ENCODE data around the gene TSPAN11.
"Not testable (repeated sequence)": the region's sequence is repeated elsewhere in the genome, so short reads cannot be mapped to it uniquely, and the experiment has no call there.

The TSPAN11 gene

DNA sequence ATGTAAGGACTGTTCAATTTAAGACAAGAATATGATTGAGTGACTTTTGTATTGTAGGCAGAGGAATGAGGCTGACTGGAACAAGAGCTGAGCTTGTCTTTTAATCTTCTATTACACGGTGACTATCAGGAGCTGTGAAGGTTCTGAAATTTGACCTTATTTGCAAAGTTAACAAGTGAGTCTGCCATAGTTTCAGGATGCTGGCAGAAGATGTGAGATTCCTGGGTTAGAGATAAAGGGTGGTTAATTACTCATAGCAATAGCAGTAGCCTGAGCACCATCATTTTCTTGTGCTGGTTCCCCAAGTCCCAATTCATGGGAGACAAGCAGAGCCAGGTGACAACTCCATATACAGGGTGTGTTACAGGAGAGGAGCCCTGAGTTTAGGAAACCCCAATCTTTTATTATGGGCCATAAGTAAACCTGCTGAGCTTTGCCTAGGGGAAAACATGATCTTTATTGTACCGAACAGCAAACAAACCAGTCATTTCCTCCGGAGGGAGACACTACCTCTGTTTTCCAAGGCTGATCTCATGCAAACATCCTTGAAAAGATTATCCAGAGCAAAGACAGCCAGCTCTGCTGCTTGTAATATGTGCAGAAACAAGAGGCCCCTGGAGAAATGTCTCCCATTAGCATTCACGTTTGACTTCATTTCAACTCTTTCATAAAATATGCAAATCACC is 95.4 kb downstream of the TSPAN11 start:
- no peak for DNase-seq (ENCODE audit: low read depth in 2 of 2)
- H3K4me3 ChIP-seq (replicated peaks in 1 of 2; ENCODE audit: low read depth in 2 of 2, low read length in 2 of 2), result no peak overlapping the region
- TF ChIP-seq, protein P1, sequence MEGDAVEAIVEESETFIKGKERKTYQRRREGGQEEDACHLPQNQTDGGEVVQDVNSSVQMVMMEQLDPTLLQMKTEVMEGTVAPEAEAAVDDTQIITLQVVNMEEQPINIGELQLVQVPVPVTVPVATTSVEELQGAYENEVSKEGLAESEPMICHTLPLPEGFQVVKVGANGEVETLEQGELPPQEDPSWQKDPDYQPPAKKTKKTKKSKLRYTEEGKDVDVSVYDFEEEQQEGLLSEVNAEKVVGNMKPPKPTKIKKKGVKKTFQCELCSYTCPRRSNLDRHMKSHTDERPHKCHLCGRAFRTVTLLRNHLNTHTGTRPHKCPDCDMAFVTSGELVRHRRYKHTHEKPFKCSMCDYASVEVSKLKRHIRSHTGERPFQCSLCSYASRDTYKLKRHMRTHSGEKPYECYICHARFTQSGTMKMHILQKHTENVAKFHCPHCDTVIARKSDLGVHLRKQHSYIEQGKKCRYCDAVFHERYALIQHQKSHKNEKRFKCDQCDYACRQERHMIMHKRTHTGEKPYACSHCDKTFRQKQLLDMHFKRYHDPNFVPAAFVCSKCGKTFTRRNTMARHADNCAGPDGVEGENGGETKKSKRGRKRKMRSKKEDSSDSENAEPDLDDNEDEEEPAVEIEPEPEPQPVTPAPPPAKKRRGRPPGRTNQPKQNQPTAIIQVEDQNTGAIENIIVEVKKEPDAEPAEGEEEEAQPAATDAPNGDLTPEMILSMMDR (IDR thresholded peaks at IDR 0.05; ENCODE audit: low read depth, low read length), result no peak

DNA sequence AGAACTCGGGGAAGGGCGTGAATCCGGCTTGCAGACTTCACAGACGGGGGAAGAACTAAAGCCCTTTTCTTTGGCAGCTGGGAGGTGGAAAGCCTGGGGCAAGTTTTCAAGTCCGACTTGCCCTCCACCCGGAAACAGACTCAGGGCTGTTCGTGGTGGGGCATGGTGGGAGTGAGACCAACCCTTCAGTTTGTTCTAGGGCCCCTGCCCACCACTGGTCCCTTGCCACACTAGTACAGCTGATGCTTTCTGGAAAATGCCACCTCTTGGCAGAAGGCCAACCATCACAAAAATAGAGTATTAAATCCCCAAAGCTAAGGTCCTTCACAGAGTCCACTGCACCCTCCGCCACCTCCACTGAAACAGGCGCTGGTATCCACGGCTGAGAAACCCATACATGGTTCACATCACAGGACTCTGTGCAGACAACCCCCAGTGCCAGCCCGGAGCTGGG is 96.8 kb downstream of the TSPAN11 start:
- TF ChIP-seq, protein P1 (IDR thresholded peaks at IDR 0.05; ENCODE audit: low read depth, low read length), result no peak
- DNase-seq (ENCODE audit: low read depth in 2 of 2), result no peak
- H3K4me3 ChIP-seq (replicated peaks in 1 of 2; ENCODE audit: low read depth in 2 of 2, low read length in 2 of 2), result no peak overlapping the region

DNA sequence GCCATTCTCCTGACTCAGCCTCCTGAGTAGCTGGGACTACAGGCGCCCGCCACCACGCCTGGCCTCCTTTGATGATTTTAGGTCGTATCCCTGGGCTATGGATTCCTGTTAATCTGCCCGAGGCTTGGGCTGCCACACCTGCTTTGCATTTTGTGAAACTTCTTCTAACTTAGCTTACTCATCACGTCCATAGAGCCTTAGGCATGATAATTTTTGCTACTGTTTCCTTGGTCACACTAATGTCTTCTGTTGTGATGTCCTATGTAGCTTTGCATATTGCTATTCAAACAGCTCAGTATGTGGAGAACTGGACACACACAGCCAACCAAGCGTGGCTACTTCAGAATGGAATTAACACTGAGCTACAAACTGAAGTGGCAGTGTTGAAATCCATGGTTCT is 99.7 kb downstream of the TSPAN11 start:
- no peak for DNase-seq (ENCODE audit: low read depth in 2 of 2)
- H3K4me3 ChIP-seq (replicated peaks in 1 of 2; ENCODE audit: low read depth in 2 of 2, low read length in 2 of 2), result no peak overlapping the region
- TF ChIP-seq, protein P1 (IDR thresholded peaks at IDR 0.05; ENCODE audit: low read depth, low read length), result no peak

DNA sequence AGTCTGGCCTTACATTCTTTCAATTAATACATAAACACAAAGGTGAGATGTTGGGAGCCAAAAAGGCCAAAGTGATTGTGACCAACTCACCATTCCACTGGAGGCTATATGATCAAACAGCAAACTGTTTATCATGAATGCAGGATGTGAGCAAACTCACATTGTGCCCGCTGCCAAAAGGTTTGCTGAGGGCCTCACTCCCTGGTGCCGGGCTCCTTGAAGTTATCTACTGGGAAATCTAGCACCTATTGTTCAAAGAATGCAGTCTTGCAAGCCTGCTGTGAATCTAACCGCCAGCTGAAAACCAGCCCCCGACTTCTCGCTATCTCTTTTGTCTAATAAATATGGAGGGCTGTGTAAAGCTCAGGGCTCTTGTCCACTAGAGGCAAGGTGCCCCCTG is 100.5 kb downstream of the TSPAN11 start:
- not testable (repeated sequence) for DNase-seq (ENCODE audit: low read depth in 2 of 2); H3K4me3 ChIP-seq (replicated peaks in 1 of 2; ENCODE audit: low read depth in 2 of 2, low read length in 2 of 2)

DNA sequence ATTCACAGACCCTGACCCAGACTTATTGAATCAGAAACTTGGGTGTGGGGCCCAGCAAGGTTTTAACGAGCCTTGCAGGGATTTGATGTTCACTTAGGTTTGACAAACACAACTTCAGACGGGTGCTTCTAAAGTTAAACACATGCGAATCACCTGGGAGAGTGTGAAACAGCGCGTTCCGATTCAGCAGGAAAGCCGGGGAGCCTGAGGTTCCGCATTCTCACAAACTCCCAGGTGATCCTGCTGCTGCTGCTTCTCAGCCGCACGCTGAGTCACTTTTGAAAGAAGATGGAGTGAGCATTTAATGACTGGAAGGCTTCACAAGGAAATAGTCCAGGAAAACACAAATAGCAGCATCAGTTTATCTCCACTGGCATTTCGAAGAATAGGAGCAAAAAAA is 102.9 kb downstream of the TSPAN11 start:
- H3K4me3 ChIP-seq (replicated peaks in 1 of 2; ENCODE audit: low read depth in 2 of 2, low read length in 2 of 2), result no peak overlapping the region
- TF ChIP-seq, protein P1 (IDR thresholded peaks at IDR 0.05; ENCODE audit: low read depth, low read length), result no peak
- DNase-seq (ENCODE audit: low read depth in 2 of 2), result no peak

DNA sequence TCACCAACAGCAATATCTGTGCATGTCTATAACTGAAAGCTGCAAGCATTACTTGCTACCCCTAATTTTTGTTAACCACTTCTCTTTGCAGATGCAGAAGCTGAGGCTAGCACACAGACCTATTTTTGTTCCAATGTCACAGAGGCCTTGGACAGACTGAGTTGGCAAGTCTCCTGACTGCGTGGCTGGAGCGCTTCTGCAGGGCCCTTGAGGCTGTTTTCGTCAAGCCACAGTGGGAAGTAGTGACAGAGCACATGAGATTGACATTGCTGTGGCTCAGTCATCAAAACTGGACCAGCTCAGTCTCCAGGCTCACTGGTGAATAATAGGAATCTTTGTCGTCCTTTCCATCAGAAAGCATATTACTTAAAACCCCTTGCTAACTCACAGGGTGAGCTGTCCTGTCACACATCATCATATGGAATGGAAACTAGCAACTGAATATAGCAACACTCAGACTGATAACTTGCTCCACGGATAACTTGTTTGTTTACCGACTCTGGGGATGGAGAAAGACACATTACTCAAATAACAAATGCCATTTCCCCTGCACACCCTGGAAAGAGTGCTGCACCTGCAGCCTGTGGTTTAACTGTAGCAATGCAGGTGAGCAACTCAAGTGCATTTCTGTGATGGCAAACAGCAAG is 103.5 kb downstream of the TSPAN11 start:
- H3K4me3 ChIP-seq (replicated peaks in 1 of 2; ENCODE audit: low read depth in 2 of 2, low read length in 2 of 2), result no peak overlapping the region
- TF ChIP-seq, protein P1 (IDR thresholded peaks at IDR 0.05; ENCODE audit: low read depth, low read length), result no peak
- DNase-seq (ENCODE audit: low read depth in 2 of 2), result no peak

DNA sequence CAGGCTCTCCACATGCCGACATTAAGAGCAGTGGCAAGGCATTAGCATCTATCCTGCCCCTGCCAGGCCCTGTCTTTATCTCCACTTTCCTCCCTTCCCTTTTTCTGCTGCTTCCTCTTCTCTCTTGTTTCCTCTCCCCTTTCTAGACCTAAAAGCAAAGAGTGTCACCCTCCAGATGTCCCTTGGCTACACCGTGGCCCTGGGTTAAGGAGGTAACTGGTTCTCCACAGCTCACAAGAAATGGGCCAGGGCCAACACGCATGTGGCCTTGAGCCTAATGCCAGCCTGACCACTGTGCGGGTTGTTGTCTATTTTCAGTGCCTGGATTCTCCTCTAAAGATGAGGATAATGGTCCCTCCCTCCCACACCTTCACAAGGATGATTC is 105.4 kb downstream of the TSPAN11 start:
- TF ChIP-seq, protein P1 (IDR thresholded peaks at IDR 0.05; ENCODE audit: low read depth, low read length), result no peak
- no peak for DNase-seq (ENCODE audit: low read depth in 2 of 2)

More for the DNA sequence above, 105.4 kb downstream of the TSPAN11 start:
- H3K4me3 ChIP-seq (replicated peaks in 1 of 2; ENCODE audit: low read depth in 2 of 2, low read length in 2 of 2), result no peak overlapping the region

All from cardiac fibroblast (primary cell).